Measurements from ENCODE around the gene GRHL1.

Gene GRHL1

GRCh38 chr2:9982248-9982647 lies 30.8 kb downstream of the GRHL1 start:
- Histone ChIP-seq H3K79me2 (ENCODE audit: insufficient read depth, low read length) (no peaks in the 10 kb centered on the region), H3K9ac (ENCODE audit: low read depth, low read length) (no peak overlapping the region), H3K27ac (ENCODE audit: low read length) (no peak overlapping the region), H3K4me1 (ENCODE audit: insufficient read depth, low read length) (no peaks in the 10 kb centered on the region), H3K27me3 (ENCODE audit: insufficient read depth, low read length, poor library complexity) (no peaks in the 10 kb centered on the region), H3K36me3 (ENCODE audit: insufficient read depth, low read length) (no peaks in the 10 kb centered on the region), H3K4me2 (ENCODE audit: insufficient read depth, low read length) (no peak overlapping the region), H4K20me1 (ENCODE audit: insufficient read depth, low read length) (no peaks in the 10 kb centered on the region), H3K4me3 (ENCODE audit: low read depth in 1 of 2, low read length in 2 of 2) (no peak overlapping the region), H2AFZ (ENCODE audit: low read depth, low read length) (no peak overlapping the region), H3K9me3 (ENCODE audit: insufficient read depth, low read length, severe bottlenecking) (no peaks in the 10 kb centered on the region)
- ATAC-seq (ENCODE audit: insufficient read depth, low read depth) (no peak), DNase-seq (no peak)
- TF ChIP-seq EZH2 (IDR thresholded peaks at IDR 0.05; ENCODE audit: borderline replicate concordance, low read depth, low read length, severe bottlenecking) (no peak), CTCF (IDR thresholded peaks at IDR 0.05; ENCODE audit: borderline replicate concordance, extremely low read depth, low read length, poor library complexity, severe bottlenecking) (no peak)

- no peak overlapping the region for H2AFZ ChIP-seq (ENCODE audit: low read depth, low read length)
- H3K4me2 ChIP-seq (ENCODE audit: insufficient read depth, low read length) = no peak overlapping the region
- no peaks in the 10 kb centered on the region for H3K9me3 ChIP-seq (ENCODE audit: insufficient read depth, low read length, severe bottlenecking)
- TF ChIP-seq CTCF (IDR thresholded peaks at IDR 0.05; ENCODE audit: borderline replicate concordance, extremely low read depth, low read length, poor library complexity, severe bottlenecking) = no peak
- no peak for TF ChIP-seq EZH2 (IDR thresholded peaks at IDR 0.05; ENCODE audit: borderline replicate concordance, low read depth, low read length, severe bottlenecking)
- no peaks in the 10 kb centered on the region for H3K27me3 ChIP-seq (ENCODE audit: insufficient read depth, low read length, poor library complexity)
- H3K4me3 ChIP-seq (ENCODE audit: low read depth in 1 of 2, low read length in 2 of 2) = no peak overlapping the region
- ATAC-seq (ENCODE audit: insufficient read depth, low read depth) = no peak
- no peak overlapping the region for H3K27ac ChIP-seq (ENCODE audit: low read length)
- 0 out of 2 replicates have a peak, but pooled peaks cover 2% of the 10 kb centered on the region for H3K36me3 ChIP-seq (ENCODE audit: insufficient read depth, low read length)
- no peaks in the 10 kb centered on the region for H3K79me2 ChIP-seq (ENCODE audit: insufficient read depth, low read length)
- H3K9ac ChIP-seq (ENCODE audit: low read depth, low read length) = no peak overlapping the region
- no peaks in the 10 kb centered on the region for H4K20me1 ChIP-seq (ENCODE audit: insufficient read depth, low read length)
- no peak for DNase-seq
- H3K4me1 ChIP-seq (ENCODE audit: insufficient read depth, low read length) = no peaks in the 10 kb centered on the region
Measured at GRCh38 chr2:9982891-9983290, 31.4 kb downstream of the GRHL1 start.

GRCh38 chr2:9983401-9984216 lies 32.1 kb downstream of the GRHL1 start:
- ATAC-seq (ENCODE audit: insufficient read depth, low read depth) = no peak
- Histone ChIP-seq H3K4me3 (ENCODE audit: low read depth in 1 of 2, low read length in 2 of 2) (no peak overlapping the region), H2AFZ (ENCODE audit: low read depth, low read length) (no peak overlapping the region), H3K27ac (ENCODE audit: low read length) (no peak overlapping the region), H3K9ac (ENCODE audit: low read depth, low read length) (no peak overlapping the region), H3K79me2 (ENCODE audit: insufficient read depth, low read length) (no peaks in the 10 kb centered on the region), H3K36me3 (ENCODE audit: insufficient read depth, low read length) (0 out of 2 replicates have a peak, but pooled peaks cover 9% of the 10 kb centered on the region), H3K27me3 (ENCODE audit: insufficient read depth, low read length, poor library complexity) (no peaks in the 10 kb centered on the region), H3K4me2 (ENCODE audit: insufficient read depth, low read length) (no peak overlapping the region), H3K9me3 (ENCODE audit: insufficient read depth, low read length, severe bottlenecking) (no peaks in the 10 kb centered on the region), H4K20me1 (ENCODE audit: insufficient read depth, low read length) (no peaks in the 10 kb centered on the region), H3K4me1 (ENCODE audit: insufficient read depth, low read length) (no peaks in the 10 kb centered on the region)
- TF ChIP-seq EZH2 (IDR thresholded peaks at IDR 0.05; ENCODE audit: borderline replicate concordance, low read depth, low read length, severe bottlenecking) (no peak), CTCF (IDR thresholded peaks at IDR 0.05; ENCODE audit: borderline replicate concordance, extremely low read depth, low read length, poor library complexity, severe bottlenecking) (no peak)
- no peak for DNase-seq

All from DND-41 (cell line).